NCI-H510A (cell line): Measurements from ENCODE around the gene TEX52.
"Not testable (repeated sequence)": the region's sequence is repeated elsewhere in the genome, so short reads cannot be mapped to it uniquely, and the experiment has no call there.

Experiments used
- DNase-seq: peaks from one replicate; lab custom pipeline; 2025; lab: John Stamatoyannopoulos, UW

Gene TEX52

GRCh38 chr12:2857021-2857431, at the start of gene TEX52:
Gene TEX52 (minus strand): TSS chr12:2857039. CDS start chr12:2857026, 13 bp downstream.
- DNase-seq: peak; percentile 80

- no peak for DNase-seq
Observed at GRCh38 chr12:2904260-2904659, 47.4 kb upstream of the TEX52 start.

GRCh38 chr12:2902272-2902880, 45.5 kb upstream of the TEX52 start:
- DNase-seq: no peak

GRCh38 chr12:2900642-2901041, 43.8 kb upstream of the TEX52 start:
- DNase-seq: no peak

- no peak for DNase-seq
Observed at GRCh38 chr12:2897418-2897817, 40.6 kb upstream of the TEX52 start.

- no peak for DNase-seq
Observed at GRCh38 chr12:2895511-2895910, 38.7 kb upstream of the TEX52 start.

GRCh38 chr12:2895051-2895451, 38.2 kb upstream of the TEX52 start:
- DNase-seq: no peak

- no peak for DNase-seq
Observed at GRCh38 chr12:2893007-2893406, 36.2 kb upstream of the TEX52 start.

GRCh38 chr12:2892246-2892645, 35.4 kb upstream of the TEX52 start:
- no peak for DNase-seq

- DNase-seq: no peak
Observed at GRCh38 chr12:2891240-2892053, 34.6 kb upstream of the TEX52 start.

- DNase-seq: peak; percentile 96
Observed at GRCh38 chr12:2890388-2891239, 33.8 kb upstream of the TEX52 start, which contains the start of gene TULP3. Gene TULP3 (plus strand): TSS chr12:2890891. CDS start chr12:2890948, 57 bp downstream.

- DNase-seq: no peak
Observed at GRCh38 chr12:2890001-2890387, 33.2 kb upstream of the TEX52 start.

- DNase-seq: no peak
Observed at GRCh38 chr12:2886768-2887450, 30.1 kb upstream of the TEX52 start.

GRCh38 chr12:2884810-2885209, 28.0 kb upstream of the TEX52 start:
- DNase-seq: no peak

- DNase-seq: no peak
Observed at GRCh38 chr12:2879853-2880252, 23.0 kb upstream of the TEX52 start.

GRCh38 chr12:2877953-2878732, 21.3 kb upstream of the TEX52 start:
- peak; percentile 59 for DNase-seq

GRCh38 chr12:2877047-2877952, 20.5 kb upstream of the TEX52 start, which contains the start of the genes FOXM1 and RHNO1:
Gene FOXM1 (minus strand): TSS chr12:2877174. CDS start chr12:2874478, 2,696 bp downstream.
Gene RHNO1 (plus strand): TSS chr12:2877223. CDS start chr12:2885367, 8,144 bp downstream.
- DNase-seq: peak; percentile 77

- no peak for DNase-seq
Observed at GRCh38 chr12:2876431-2877046, 19.7 kb upstream of the TEX52 start.

- DNase-seq: not testable (repeated sequence)
Observed at GRCh38 chr12:2868986-2869632, 12.3 kb upstream of the TEX52 start.
